Common myeloid progenitor, CD34-positive (primary cell): ENCODE results near the gene ANGPTL8.

Experiments used
- CTCF ChIA-PET: fragments of 350-600 bp; sonication (Branson Sonifier 250); formaldehyde crosslinking; loops from one replicate; lab custom pipeline; 2021; ENCODE audit warnings: antibody characterized with exemption; lab: Charles Lee
- POLR2A ChIA-PET: fragments of 350-600 bp; sonication (Branson Sonifier 250); formaldehyde crosslinking; loops from one replicate; lab custom pipeline; 2021; ENCODE audit warnings: antibody characterized with exemption; lab: Charles Lee
- DNase-seq, 3 donors: peaks; one replicate each; pipeline versions ENCODE4 v3.0.0 to v3.0.0-alpha.2; 2013
- H3K27ac ChIP-seq, 2 experiments: 1 replicate in 1 of 2; 2 replicates in 1 of 2; pipeline ENCODE4 v1.7.0; 2013; ENCODE audit warnings: inconsistent platforms in 2 of 2, low read length in 2 of 2, mild to moderate bottlenecking in 2 of 2, low read depth in 1 of 2, moderate library complexity in 1 of 2; ENCODE audit not compliant: severe bottlenecking in 2 of 2, insufficient read depth in 1 of 2, poor library complexity in 1 of 2
- H3K27me3 ChIP-seq, 5 experiments: replicated peaks in 2 of 5; 1 replicate in 3 of 5; 2 replicates in 2 of 5; pipeline versions ENCODE4 v1.6.1 to v1.7.0; 2013; ENCODE audit warnings: low read length in 4 of 5, mild to moderate bottlenecking in 2 of 5, moderate library complexity in 2 of 5, inconsistent platforms in 1 of 5; ENCODE audit not compliant: insufficient read depth in 5 of 5, control insufficient read depth in 4 of 5
- H3K36me3 ChIP-seq, 4 experiments: 1 replicate in 2 of 4; 2 replicates in 2 of 4; pipeline versions ENCODE4 v1.6.1 to v1.7.0; 2013; ENCODE audit warnings: low read length in 3 of 4, control low read depth in 1 of 4, mild to moderate bottlenecking in 1 of 4; ENCODE audit not compliant: control insufficient read depth in 4 of 4, insufficient read depth in 4 of 4
- H3K4me1 ChIP-seq, 4 experiments: 1 replicate in 3 of 4; 2 replicates in 1 of 4; pipeline versions ENCODE4 v1.6.1 to v1.7.1; 2013; ENCODE audit warnings: low read length in 3 of 4, mild to moderate bottlenecking in 3 of 4, control low read depth in 1 of 4, inconsistent platforms in 1 of 4, moderate library complexity in 1 of 4; ENCODE audit not compliant: control insufficient read depth in 4 of 4, insufficient read depth in 4 of 4; ENCODE audit errors: control extremely low read depth in 1 of 4
- H3K4me3 ChIP-seq, 7 experiments: 1 replicate in 4 of 7; 2 replicates in 3 of 7; pipeline versions ENCODE4 v1.5.1 to v1.7.0; 2013; ENCODE audit warnings: mild to moderate bottlenecking in 7 of 7, low read length in 6 of 7, moderate library complexity in 6 of 7, inconsistent platforms in 2 of 7, low read depth in 2 of 7, control low read depth in 1 of 7; ENCODE audit not compliant: insufficient read depth in 4 of 7, control insufficient read depth in 1 of 7; ENCODE audit errors: extremely low read depth in 1 of 7
- H3K9me3 ChIP-seq, 5 experiments: 1 replicate in 4 of 5; 2 replicates in 1 of 5; pipeline versions ENCODE4 v1.6.1 to v1.7.1; 2013; ENCODE audit warnings: low read length in 4 of 5, mild to moderate bottlenecking in 2 of 5, inconsistent platforms in 1 of 5, low read depth in 1 of 5, moderate library complexity in 1 of 5; ENCODE audit not compliant: control insufficient read depth in 4 of 5, insufficient read depth in 2 of 5; ENCODE audit errors: control extremely low read depth in 1 of 5
- WGBS: methylation state at CpG from one replicate; pipeline ENCODE4 v1.1.5; 2013; ENCODE audit not compliant: insufficient coverage; 5-methylcytosine and 5-hydroxymethylcytosine counted together

Gene ANGPTL8

GRCh38 chr19:11247934-11248333 lies 8.5 kb downstream of the ANGPTL8 start:
- ChIA-PET POLR2A (no interaction called here), CTCF (no interaction called here)
- H3K4me1 ChIP-seq: peaks cover 0 to 8% (median 3%) of the 10 kb centered on the region in 4 experiments
- H3K36me3 ChIP-seq: no peaks in the 10 kb centered on the region
- H3K27me3 ChIP-seq: peaks cover 0 to 4% (median 0%) of the 10 kb centered on the region in 5 experiments
- 96% methylated on average over 12 of the region's 14 CpGs for WGBS
- DNase-seq: no peak
- no peaks in the 10 kb centered on the region for H3K9me3 ChIP-seq
- no peak overlapping the region for H3K4me3 ChIP-seq
- H3K27ac ChIP-seq: no peak overlapping the region

GRCh38 chr19:11248852-11249251 lies 9.4 kb downstream of the ANGPTL8 start:
- H3K36me3 ChIP-seq: no peaks in the 10 kb centered on the region
- H3K4me3 ChIP-seq: no peak overlapping the region
- WGBS: no CpG with 5 or more reads among the region's 2 CpGs
- peaks cover 0 to 4% (median 0%) of the 10 kb centered on the region in 5 experiments for H3K27me3 ChIP-seq
- no peak for DNase-seq
- no peaks in the 10 kb centered on the region for H3K4me1 ChIP-seq
- ChIA-PET POLR2A (no interaction called here), CTCF (no interaction called here)
- no peak overlapping the region for H3K27ac ChIP-seq
- no peaks in the 10 kb centered on the region for H3K9me3 ChIP-seq

DNA sequence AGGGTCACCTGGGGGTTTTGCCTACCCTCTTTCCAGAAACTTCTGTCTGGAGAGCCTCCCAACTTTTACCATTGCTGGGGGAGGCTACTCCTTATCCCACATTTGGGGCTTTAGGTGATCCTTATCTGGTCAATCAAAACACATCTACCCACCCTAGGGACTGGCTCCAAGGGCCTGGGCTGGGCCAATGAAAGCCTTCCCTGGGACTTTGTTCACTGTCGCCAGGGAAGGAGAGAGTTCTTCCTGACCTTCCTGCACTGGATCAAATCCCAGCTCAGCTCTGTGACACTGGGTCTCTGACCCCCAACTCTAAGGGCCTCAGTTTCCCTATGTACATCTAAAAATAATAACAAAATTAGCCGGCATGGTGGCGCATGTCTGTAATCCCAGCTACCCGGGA lies 11.8 kb downstream of the ANGPTL8 start:
- no peak for DNase-seq
- Histone ChIP-seq H3K4me3 (no peak overlapping the region), H3K9me3 (no peaks in the 10 kb centered on the region), H3K4me1 (peaks cover 0 to 2% (median under 1%) of the 10 kb centered on the region in 4 experiments), H3K36me3 (no peaks in the 10 kb centered on the region), H3K27ac (no peak overlapping the region), H3K27me3 (peaks cover 0 to 3% (median 0%) of the 10 kb centered on the region in 5 experiments)
- ChIA-PET POLR2A (no interaction called here), CTCF (interaction anchor here (1.0 to 1.4 kb wide), 2 partner anchors 10 to 231 kb away, joined by 3 to 4 read pairs; no protein-coding TSS in a partner anchor)
- WGBS: 100% methylated on average over 1 of the region's 4 CpGs

DNA sequence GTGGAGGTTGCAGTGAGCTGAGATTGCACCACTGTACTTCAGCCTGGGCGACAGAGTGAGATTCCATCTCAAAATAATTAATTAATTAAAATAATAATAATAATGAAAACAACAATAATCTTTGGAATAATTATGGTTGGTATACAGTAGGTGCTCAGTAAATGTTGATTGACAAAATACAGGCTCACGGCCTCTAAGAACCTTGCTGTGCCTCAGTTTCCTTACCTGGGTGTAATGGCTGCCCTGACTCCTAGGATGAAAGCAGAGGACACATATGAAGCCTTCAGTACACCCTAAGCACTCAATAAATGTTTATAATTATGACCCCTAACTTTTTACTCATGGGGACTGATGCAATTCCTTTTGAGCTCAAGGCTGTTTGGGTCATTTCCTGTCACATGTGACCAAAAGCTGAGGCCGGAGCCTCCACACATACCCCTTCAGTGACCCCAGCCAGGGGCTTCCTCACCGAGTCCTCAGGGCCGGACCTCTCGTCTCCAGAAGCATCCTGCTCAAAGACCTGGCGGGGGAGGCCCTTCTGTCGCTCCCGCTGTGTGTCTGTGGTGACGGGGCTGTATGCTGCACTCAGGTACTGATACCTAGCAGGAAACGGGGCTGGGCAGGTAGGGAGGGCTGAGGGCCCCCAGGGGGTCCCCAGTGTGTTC lies 12.4 kb downstream of the ANGPTL8 start:
- H3K27ac ChIP-seq: no peak overlapping the region
- WGBS: 96% methylated on average over 8 of the region's 11 CpGs
- peaks cover 0 to 4% (median 2%) of the 10 kb centered on the region in 4 experiments for H3K4me1 ChIP-seq
- H3K9me3 ChIP-seq: no peaks in the 10 kb centered on the region
- ChIA-PET CTCF (interaction anchor here (1.0 to 1.4 kb wide), 2 partner anchors 8 to 9 kb away, joined by 3 read pairs; no protein-coding TSS in a partner anchor), POLR2A (no interaction called here)
- peaks cover 0 to 5% (median 0%) of the 10 kb centered on the region in 5 experiments for H3K27me3 ChIP-seq
- no peak overlapping the region for H3K4me3 ChIP-seq
- DNase-seq: no peak
- no peaks in the 10 kb centered on the region for H3K36me3 ChIP-seq

DNA sequence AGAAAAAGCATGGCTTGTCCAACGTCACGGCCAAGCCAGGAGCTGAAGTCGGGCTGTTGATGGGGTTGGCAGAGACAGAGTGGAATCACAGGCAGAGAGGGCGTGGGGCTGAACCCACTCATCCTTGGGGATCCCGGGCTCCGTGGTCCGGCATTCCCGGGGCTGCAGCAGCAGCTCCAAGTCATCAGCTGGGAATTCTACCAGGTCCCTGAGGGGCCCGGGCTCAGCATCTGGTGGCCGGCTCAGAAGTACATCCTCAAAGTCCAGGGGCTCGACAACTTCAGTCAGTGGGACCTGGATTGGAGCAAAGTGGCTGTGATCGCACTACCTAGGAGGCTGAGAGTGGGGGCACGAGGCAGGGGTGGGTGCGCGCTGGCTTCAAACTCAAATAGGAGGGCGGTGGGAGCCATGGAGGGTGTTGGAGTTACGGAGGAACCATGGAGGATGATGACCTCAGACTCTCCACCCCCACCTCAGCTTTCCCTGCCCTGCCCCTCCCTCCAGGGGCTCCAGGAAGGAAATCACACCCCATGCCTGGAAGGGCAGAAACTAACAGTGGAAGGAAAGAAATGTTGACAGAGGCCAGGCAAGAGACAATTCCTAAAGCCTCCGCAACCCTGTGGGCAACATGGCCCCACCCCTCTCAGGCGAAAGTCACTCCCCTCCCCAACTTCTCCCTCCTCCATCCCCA lies 13.4 kb downstream of the ANGPTL8 start:
- H3K36me3 ChIP-seq: no peaks in the 10 kb centered on the region
- CTCF ChIA-PET: interaction anchor here (0.5 to 1.4 kb wide), 3 partner anchors 8 to 65 kb away, joined by 3 to 4 read pairs (median 3); no protein-coding TSS in a partner anchor
- peaks cover 0 to 4% (median 2%) of the 10 kb centered on the region in 4 experiments for H3K4me1 ChIP-seq
- H3K9me3 ChIP-seq: no peaks in the 10 kb centered on the region
- no peak overlapping the region for H3K27ac ChIP-seq
- no peak overlapping the region for H3K4me3 ChIP-seq
- POLR2A ChIA-PET: no interaction called here
- peaks cover 0 to 5% (median 0%) of the 10 kb centered on the region in 5 experiments for H3K27me3 ChIP-seq
- WGBS: over 99% methylated on average over 12 of the region's 19 CpGs
- no peak for DNase-seq

DNA sequence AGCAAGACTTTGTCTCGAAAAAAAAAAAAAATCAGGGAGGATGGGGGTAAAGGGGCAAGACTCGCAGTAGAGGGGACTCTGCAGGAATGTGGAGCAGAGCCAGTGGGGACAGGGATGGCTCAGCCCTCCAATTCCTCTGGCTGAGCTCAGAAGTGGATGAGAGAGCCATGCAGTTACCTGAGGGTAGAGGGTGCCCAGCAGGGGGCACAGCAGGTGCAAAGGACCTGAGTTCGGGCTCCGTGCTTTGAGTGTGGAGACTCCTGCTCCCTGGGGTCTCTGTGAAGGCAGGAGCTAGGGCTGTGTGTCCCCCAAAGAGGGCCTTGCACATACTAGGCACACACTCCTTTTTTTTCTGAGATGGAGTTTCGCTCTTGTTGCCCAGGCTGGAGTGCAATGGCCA lies 15.2 kb downstream of the ANGPTL8 start:
- Histone ChIP-seq H3K9me3 (no peaks in the 10 kb centered on the region), H3K4me3 (no peak overlapping the region), H3K27ac (no peak overlapping the region), H3K36me3 (no peaks in the 10 kb centered on the region), H3K27me3 (peaks cover 0 to 6% (median 0%) of the 10 kb centered on the region in 5 experiments), H3K4me1 (peaks cover 0 to 4% (median 2%) of the 10 kb centered on the region in 4 experiments)
- DNase-seq: no peak
- ChIA-PET CTCF (interaction anchor here (0.6 kb wide), 2 partner anchors 125 to 964 kb away, joined by 3 read pairs; no protein-coding TSS in a partner anchor), POLR2A (no interaction called here)
- WGBS: 92% methylated on average over 5 of the region's 5 CpGs

- H3K9me3 ChIP-seq: no peaks in the 10 kb centered on the region
- no peak overlapping the region for H3K4me3 ChIP-seq
- ChIA-PET POLR2A (no interaction called here), CTCF (interaction anchor here (0.9 to 1.6 kb wide), 2 partner anchors 9 to 191 kb away, joined by 3 to 5 read pairs; no protein-coding TSS in a partner anchor)
- no peaks in the 10 kb centered on the region for H3K36me3 ChIP-seq
- H3K27me3 ChIP-seq: peaks cover 0 to 8% (median 4%) of the 10 kb centered on the region in 5 experiments
- no peak overlapping the region for H3K27ac ChIP-seq
- 14% methylated on average over 6 of the region's 7 CpGs for WGBS
- DNase-seq: no peak
- H3K4me1 ChIP-seq: peaks cover 0 to 4% (median 2%) of the 10 kb centered on the region in 4 experiments
These were observed 16.8 kb downstream of the ANGPTL8 start for GRCh38 chr19:11256189-11256588.
